Upper lobe of right lung (tissue), 1 donor: ENCODE data around the gene TRMT1. TPM values are rescaled to one million over a fixed set of nuclear protein-coding genes. Genes with fewer than 3 reads are reported as not detected.

Source experiments
- ATAC-seq: fragments of 200-7000 bp; cut with Tn5 transposase; one replicate; pipeline ENCODE4 v1.9.1; 2020; ENCODE audit warnings: mild to moderate bottlenecking, moderate library complexity
- DNase-seq: peaks from one replicate; pipeline ENCODE4 v3.0.0-alpha.2; 2020
- H3K27ac ChIP-seq: fragments of 200-600 bp; one replicate; pipeline ENCODE4 v1.8.0; 2022
- H3K27me3 ChIP-seq: fragments of 200-600 bp; one replicate; pipeline ENCODE4 v1.8.0; 2022; ENCODE audit warnings: mild to moderate bottlenecking
- H3K36me3 ChIP-seq: fragments of 200-600 bp; one replicate; pipeline ENCODE4 v1.8.0; 2022
- H3K4me1 ChIP-seq: fragments of 200-600 bp; one replicate; pipeline ENCODE4 v1.8.0; 2022
- H3K4me3 ChIP-seq: fragments of 200-600 bp; one replicate; pipeline ENCODE4 v1.8.0; 2022; ENCODE audit warnings: mild to moderate bottlenecking
- H3K9me3 ChIP-seq: fragments of 200-600 bp; one replicate; pipeline ENCODE4 v1.8.0; 2022
- intact Hi-C: fragments of 100-400 bp; cut with DNase I; formaldehyde crosslinking; loops from one replicate; pipeline ENCODE4 v1.11.0; 2022
- total RNA-seq: library from RNA; stranded (reverse); fragmentation: NEBNext Ultra II Directional; extraction: Animal tissue kit (Norgen Biotek cat#: 25700); gene quantifications from one replicate; pipeline ENCODE4 v1.2.1, GENCODE V29; 2021
- TF ChIP-seq, protein P1 (sequence below): fragments of 200-600 bp; IDR thresholded peaks from one replicate; pipeline ENCODE4 v1.8.0; 2022; ENCODE audit warnings: antibody characterized with exemption
- donor health status: DM: no; HTN: yes; CAD: no; lungs with severe emphysema.

The TRMT1 gene
- total RNA-seq, 1 donor from 2014 or later = 33.7 TPM

DNA sequence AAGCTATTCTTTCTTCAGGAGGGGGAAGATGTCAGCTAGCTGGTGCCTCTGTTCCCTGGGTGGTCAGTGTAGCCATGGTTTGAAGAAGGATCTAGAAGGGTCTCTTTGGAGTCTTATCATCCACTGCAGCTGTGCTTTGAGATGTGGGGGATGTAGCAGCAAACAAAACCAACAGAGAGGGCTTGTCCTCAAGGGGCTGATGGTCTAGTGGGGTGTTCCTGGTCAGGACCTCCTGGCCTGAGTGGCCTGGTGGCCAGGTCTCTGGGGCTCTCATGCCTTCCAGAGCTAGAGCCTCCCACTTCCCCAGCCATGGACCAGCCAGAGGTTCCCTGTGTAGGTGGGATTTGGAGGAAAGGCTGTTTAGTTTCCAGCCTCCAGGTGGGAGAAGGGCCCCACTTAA is 54.2 kb downstream of the TRMT1 start:
- H3K9me3 ChIP-seq = no peaks in the 10 kb centered on the region
- H3K4me1 ChIP-seq = peaks cover 79% of the 10 kb centered on the region
- H3K27me3 ChIP-seq = no peaks in the 10 kb centered on the region
- TF ChIP-seq, protein P1, sequence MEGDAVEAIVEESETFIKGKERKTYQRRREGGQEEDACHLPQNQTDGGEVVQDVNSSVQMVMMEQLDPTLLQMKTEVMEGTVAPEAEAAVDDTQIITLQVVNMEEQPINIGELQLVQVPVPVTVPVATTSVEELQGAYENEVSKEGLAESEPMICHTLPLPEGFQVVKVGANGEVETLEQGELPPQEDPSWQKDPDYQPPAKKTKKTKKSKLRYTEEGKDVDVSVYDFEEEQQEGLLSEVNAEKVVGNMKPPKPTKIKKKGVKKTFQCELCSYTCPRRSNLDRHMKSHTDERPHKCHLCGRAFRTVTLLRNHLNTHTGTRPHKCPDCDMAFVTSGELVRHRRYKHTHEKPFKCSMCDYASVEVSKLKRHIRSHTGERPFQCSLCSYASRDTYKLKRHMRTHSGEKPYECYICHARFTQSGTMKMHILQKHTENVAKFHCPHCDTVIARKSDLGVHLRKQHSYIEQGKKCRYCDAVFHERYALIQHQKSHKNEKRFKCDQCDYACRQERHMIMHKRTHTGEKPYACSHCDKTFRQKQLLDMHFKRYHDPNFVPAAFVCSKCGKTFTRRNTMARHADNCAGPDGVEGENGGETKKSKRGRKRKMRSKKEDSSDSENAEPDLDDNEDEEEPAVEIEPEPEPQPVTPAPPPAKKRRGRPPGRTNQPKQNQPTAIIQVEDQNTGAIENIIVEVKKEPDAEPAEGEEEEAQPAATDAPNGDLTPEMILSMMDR = no peak
- no peak for ATAC-seq
- H3K4me3 ChIP-seq = no peak overlapping the region
- no peak for DNase-seq
- intact Hi-C loops = no loop called here
- peak overlapping the region; percentile 51 for H3K27ac ChIP-seq
- H3K36me3 ChIP-seq = no peaks in the 10 kb centered on the region

DNA sequence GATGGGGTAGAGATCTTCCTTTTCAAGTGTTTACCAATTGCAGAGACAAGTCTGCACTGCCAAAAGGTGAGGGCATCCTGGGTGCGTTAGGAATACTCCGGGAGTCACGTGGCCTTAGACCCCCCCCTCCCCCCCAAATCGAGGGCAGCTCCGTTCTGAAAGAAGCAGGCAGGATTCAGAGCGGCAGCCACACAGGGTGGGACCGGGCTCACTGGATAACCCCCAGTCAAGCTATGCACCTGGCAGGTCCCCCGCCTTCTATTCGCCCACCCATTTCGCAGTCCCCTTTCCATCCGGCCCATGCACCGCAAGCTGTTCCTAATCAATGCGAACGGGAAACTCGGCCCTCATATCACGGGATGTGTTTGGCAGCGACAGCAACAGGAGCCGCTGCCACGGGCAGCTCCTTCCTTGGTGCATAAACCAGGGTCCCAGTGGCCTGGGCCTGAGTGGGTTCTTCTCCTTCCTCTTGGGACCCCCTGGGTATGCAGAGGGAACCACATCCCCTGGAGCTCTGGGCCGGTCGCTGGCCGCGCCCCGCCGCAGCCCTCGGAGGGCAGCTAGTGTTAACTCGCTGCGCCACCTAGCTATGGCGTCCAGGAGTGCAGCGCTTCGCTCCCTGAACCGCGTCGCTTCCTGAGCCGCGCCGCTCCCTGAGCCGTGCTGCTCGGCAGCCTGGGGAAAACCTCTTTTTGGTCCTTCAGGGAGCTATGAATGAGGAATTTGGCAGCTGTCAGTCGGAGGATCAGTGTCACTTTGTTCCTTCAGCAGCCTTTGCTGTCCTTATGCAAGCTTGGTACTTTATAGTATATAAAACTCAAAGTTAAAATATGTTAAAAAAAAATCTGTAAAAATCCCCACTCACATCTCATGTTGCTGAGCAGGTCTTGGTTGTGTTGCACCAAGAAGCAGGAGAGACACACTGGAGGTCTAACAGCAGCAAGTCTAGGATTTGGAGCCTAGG is 55.3 kb downstream of the TRMT1 start:
- no peaks in the 10 kb centered on the region for H3K27me3 ChIP-seq
- DNase-seq (peak; percentile 90), ATAC-seq (peak; percentile 92)
- peaks cover 80% of the 10 kb centered on the region for H3K4me1 ChIP-seq
- TF ChIP-seq, protein P1 = peak; percentile 97
- peak overlapping the region; percentile 49 for H3K4me3 ChIP-seq
- no peaks in the 10 kb centered on the region for H3K36me3 ChIP-seq
- H3K27ac ChIP-seq = peak overlapping the region; percentile 53
- H3K9me3 ChIP-seq = no peaks in the 10 kb centered on the region
- intact Hi-C loops = no loop called here

DNA sequence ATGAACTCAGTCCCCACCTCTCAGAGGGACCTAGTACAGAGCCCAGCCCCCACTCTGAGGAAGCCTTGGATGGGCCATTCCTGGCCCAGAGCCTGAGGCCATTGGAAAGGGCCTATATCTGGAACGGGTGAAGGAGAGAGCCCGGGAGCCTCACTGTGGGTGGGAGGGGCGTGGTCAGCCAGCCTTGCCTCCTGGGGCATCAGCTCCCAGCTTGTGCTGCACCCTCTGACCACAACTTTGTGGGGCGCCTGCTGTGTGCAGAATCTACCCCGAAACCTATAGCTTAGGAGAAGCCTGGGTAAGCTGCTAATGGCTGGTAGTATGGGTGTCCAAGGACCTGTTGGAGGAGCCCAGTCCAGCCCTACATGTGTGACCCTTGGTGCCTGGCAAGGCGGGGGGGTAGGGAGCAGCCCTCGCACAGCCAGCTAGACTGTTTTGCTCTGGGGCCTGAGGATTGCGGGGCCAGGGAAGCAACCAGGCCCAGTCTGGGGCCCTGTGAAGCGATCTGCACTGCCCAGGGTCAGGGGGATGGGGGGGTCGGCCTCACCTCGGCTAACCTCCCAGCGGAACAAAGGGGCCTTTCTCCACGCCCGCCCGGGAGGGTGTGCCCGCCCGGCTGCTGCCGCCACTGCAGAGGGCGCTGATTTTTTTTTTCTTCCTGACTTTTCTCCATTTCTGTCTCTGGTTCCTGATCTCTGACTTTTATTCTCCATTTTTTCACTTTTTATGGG is 56.1 kb downstream of the TRMT1 start:
- H3K27me3 ChIP-seq = no peaks in the 10 kb centered on the region
- ATAC-seq = no peak
- intact Hi-C loops = no loop called here
- TF ChIP-seq, protein P1 = no peak
- H3K36me3 ChIP-seq = no peaks in the 10 kb centered on the region
- H3K9me3 ChIP-seq = no peaks in the 10 kb centered on the region
- DNase-seq = peak; percentile 75
- peak overlapping the region; percentile 53 for H3K27ac ChIP-seq
- peaks cover 80% of the 10 kb centered on the region for H3K4me1 ChIP-seq
- H3K4me3 ChIP-seq = peak overlapping the region; percentile 49

DNA sequence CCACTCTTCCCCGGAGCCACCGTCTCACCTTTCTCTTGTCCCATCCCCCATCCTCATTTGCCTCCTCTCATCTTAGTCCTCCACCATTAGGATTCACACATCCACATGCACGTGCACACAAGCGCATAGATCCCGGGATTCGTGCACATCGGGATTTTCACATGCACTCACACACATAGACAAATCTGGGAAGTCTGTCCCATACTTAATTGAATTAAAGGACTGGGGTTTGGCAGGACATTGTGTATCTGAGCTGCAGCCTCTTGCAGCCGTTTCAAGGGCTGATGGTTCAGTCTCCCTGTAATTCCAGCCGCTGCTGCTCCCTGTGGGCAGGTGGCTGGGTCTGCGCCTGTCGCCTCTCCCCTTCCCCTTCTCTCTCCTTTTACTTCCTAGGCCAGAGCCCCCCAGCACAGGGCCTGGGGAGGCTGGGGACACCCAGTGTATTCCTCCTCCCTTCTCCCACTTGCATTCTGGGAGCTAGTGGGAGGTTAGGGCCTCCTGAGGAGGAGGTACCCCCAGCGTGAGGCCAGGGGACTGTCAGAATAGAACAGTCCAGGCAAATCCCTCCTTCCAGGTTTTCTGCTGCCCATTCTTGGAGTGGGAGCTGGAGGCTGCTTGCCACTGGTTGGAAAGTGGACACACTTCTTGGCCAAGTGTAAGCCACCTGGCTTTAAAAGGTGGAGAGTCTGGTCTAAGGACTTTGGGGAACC is 57.4 kb downstream of the TRMT1 start:
- TF ChIP-seq, protein P1 = no peak

DNA sequence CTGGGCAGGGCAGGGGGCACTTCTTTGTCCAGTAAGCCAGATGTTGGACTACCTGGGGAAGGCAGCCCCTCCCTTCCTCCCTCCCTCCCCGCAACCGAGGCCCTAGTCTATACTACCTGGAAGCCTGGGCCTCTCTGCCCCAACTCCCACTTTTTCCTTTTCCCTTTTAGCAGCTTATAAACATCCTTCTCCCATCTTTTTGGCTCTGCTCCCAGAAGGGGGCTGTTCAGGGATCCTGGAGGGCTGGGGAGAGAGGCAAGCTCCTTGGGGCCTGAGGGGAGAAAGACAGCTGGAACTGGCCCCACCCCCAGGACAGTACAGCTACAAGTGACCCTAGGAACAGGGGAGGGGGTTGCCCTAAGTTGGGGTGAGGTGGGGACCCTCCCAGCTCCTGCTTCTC is 58.8 kb downstream of the TRMT1 start:
- Histone ChIP-seq H3K36me3 (no peaks in the 10 kb centered on the region), H3K9me3 (no peaks in the 10 kb centered on the region), H3K4me3 (no peak overlapping the region), H3K27me3 (no peaks in the 10 kb centered on the region), H3K4me1 (peaks cover 93% of the 10 kb centered on the region), H3K27ac (peak overlapping the region; percentile 88)
- DNase-seq (no peak), ATAC-seq (no peak)
- intact Hi-C loops = no loop called here
- TF ChIP-seq, protein P1 = no peak

More for the DNA sequence above, 57.4 kb downstream of the TRMT1 start:
- Histone ChIP-seq H3K4me1 (peaks cover 91% of the 10 kb centered on the region), H3K4me3 (no peak overlapping the region), H3K27ac (peak overlapping the region; percentile 48), H3K36me3 (no peaks in the 10 kb centered on the region), H3K9me3 (no peaks in the 10 kb centered on the region), H3K27me3 (no peaks in the 10 kb centered on the region)
- DNase-seq (no peak), ATAC-seq (no peak)
- intact Hi-C loops = no loop called here
